NT2/D1 (cell line): ENCODE data around the gene SH2B3.

ENCODE experiments used
- SUZ12 ChIP-seq: IDR thresholded peaks from 2 replicates; pipeline ENCODE4 v1.6.1; 2011; ENCODE audit not compliant: insufficient read length, insufficient read depth; ENCODE audit errors: extremely low read depth
- YY1 ChIP-seq: IDR thresholded peaks from 2 replicates; pipeline ENCODE4 v1.6.1; 2011; ENCODE audit not compliant: insufficient read length, insufficient read depth
- ZNF274 ChIP-seq: IDR thresholded peaks from 2 replicates; pipeline ENCODE4 v1.6.1; 2011; ENCODE audit warnings: mild to moderate bottlenecking, low read depth, low read length

GRCh38 chr12:111406474-111407376, 1.0 kb downstream of the SH2B3 start:
- TF ChIP-seq YY1: no peak
- TF ChIP-seq ZNF274: no peak
- TF ChIP-seq SUZ12: no peak
